Astrocyte of the spinal cord (primary cell): ENCODE results near the gene GLIS1.

Experiments
- DNase-seq: peaks from one replicate; pipeline ENCODE4 v3.0.0; 2011; ENCODE audit warnings: low read depth, low spot score
- H3K4me3 ChIP-seq: 2 replicates; pipeline ENCODE4 v1.5.1; 2011; ENCODE audit warnings: low read depth, mild to moderate bottlenecking, low read length, moderate library complexity
- CTCF ChIP-seq: IDR thresholded peaks from 2 replicates; pipeline ENCODE4 v1.5.1; 2012; ENCODE audit warnings: low read depth, mild to moderate bottlenecking, low read length, inconsistent platforms
- in situ Hi-C: cut with HindIII; loops from 2 replicates; pipeline ENCODE4 v1.10.0; 2017; ENCODE audit warnings: low sequenced_read_pairs

Gene GLIS1

GRCh38 chr1:53697721-53698383 is 41.1 kb downstream of the GLIS1 start:
- no peak for TF ChIP-seq CTCF
- no peak overlapping the region for H3K4me3 ChIP-seq
- in situ Hi-C loops, result no loop called here
- no peak for DNase-seq

DNA sequence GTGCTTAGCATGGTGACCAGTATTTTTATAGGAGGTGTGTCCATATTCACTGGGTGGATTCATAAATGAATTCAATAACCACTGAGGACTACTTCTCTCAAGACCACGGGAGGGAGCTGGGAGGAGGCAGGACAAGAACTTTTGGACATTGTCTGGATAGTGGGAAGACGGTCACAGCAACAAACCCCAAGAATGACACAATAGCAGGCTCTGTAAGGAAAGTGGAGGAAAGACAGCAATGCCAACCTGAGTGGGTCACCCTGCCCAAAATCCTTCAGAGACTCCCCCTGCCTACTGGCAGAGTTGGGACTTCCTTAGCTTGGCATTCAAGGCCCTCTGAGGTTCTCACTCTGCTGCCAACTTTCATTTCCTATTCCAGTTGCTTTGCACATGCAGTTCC is 42.0 kb downstream of the GLIS1 start:
- no peak for DNase-seq
- TF ChIP-seq CTCF, result no peak
- H3K4me3 ChIP-seq, result no peak overlapping the region
- in situ Hi-C loops, result no loop called here

- DNase-seq, result no peak
- H3K4me3 ChIP-seq, result no peak overlapping the region
- TF ChIP-seq CTCF, result no peak
- in situ Hi-C loops, result no loop called here
Measured at GRCh38 chr1:53696571-53696970, 42.4 kb downstream of the GLIS1 start.

- no peak overlapping the region for H3K4me3 ChIP-seq
- TF ChIP-seq CTCF, result no peak
- DNase-seq, result no peak
- in situ Hi-C loops, result no loop called here
Measured at GRCh38 chr1:53696051-53696450, 42.9 kb downstream of the GLIS1 start.

DNA sequence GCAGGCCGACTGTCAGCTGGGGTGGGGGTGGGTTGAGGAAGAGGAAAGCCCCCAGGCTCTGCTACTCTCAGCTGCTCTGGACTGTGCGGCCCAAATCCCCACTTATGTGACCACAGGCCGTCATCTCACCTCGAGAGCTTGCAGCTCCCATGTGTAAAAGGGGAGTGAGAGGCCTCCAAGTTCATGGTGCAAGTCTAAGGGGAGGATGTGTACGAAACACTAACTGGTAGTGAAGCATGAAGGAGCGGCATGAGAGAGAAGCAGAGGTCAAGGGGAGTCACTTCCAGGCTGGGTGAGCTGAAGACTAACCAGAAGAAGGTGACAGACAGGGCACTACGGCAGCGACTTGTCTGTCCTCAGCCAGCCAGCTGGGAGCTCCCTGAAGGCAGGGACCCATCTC is 43.8 kb downstream of the GLIS1 start:
- no peak for DNase-seq
- in situ Hi-C loops, result no loop called here
- H3K4me3 ChIP-seq, result no peak overlapping the region
- no peak for TF ChIP-seq CTCF

DNA sequence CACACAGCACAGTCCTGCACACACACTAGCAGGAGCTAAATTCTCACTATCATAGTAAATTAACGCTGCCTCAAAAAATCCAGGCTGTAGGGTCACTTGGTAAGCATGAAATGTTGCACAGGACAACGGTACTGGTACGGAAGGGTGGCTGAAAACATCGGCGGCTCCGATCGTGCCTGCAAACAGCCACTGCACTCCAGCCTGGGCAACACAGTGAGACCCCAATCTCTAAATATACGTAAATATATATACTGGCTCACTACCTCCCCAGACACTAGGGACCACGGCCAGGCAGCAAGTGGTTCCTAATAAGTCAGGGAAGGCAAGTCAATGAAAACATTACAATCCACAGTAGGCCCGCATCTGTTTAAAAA is 44.3 kb downstream of the GLIS1 start:
- TF ChIP-seq CTCF, result no peak

More for the DNA sequence above, 44.3 kb downstream of the GLIS1 start:
- no peak for DNase-seq
- in situ Hi-C loops, result no loop called here
- H3K4me3 ChIP-seq, result no peak overlapping the region
